ENCODE results near the gene ATP4B. TPM values are rescaled to one million over a fixed set of nuclear protein-coding genes. Genes with fewer than 3 reads are reported as not detected.

Gene ATP4B
- total and polyA plus RNA-seq, 5 donors from 2014 or later = not detected

GRCh38 chr13:113636266-113636963 lies 21.6 kb downstream of the ATP4B start:
- H3K9me3 ChIP-seq (ENCODE audit: control insufficient read depth in 2 of 2, low read length in 2 of 2) = no peaks in the 10 kb centered on the region
- no peaks in the 10 kb centered on the region for H3K27me3 Mint-ChIP-seq
- H3K4me1 ChIP-seq (ENCODE audit: control insufficient read depth, insufficient read depth, low read length, poor library complexity, severe bottlenecking) = no peaks in the 10 kb centered on the region
- no peak overlapping the region for H3K27ac Mint-ChIP-seq
- no peak overlapping the region for H3K4me3 ChIP-seq (ENCODE audit: low read depth, low read length)
- DNase-seq (no peak), ATAC-seq (ENCODE audit: low read depth in 2 of 2) (no peak)
- peaks cover 49% of the 10 kb centered on the region for H3K36me3 Mint-ChIP-seq
- no peak overlapping the region for H3K27ac ChIP-seq (ENCODE audit: insufficient read depth, low read length, poor library complexity, severe bottlenecking)
- no peak overlapping the region for H3K4me3 Mint-ChIP-seq
- no peaks in the 10 kb centered on the region for H3K27me3 ChIP-seq (ENCODE audit: control insufficient read depth, insufficient read depth, low read length)
- peaks cover 0 to 1% (median 0%) of the 10 kb centered on the region in 7 donors for H3K9me3 Mint-ChIP-seq
- H3K4me1 Mint-ChIP-seq = peaks cover 0 to 12% (median under 1%) of the 10 kb centered on the region in 4 donors
- peaks cover 66% of the 10 kb centered on the region for H3K36me3 ChIP-seq (ENCODE audit: control insufficient read depth, insufficient read depth, low read length)

GRCh38 chr13:113635709-113636108 lies 22.3 kb downstream of the ATP4B start:
- H3K27me3 Mint-ChIP-seq = no peaks in the 10 kb centered on the region
- H3K9me3 Mint-ChIP-seq = peaks cover 0 to under 1% (median 0%) of the 10 kb centered on the region in 7 donors
- peaks cover 0 to 12% (median under 1%) of the 10 kb centered on the region in 4 donors for H3K4me1 Mint-ChIP-seq
- no peaks in the 10 kb centered on the region for H3K27me3 ChIP-seq (ENCODE audit: control insufficient read depth, insufficient read depth, low read length)
- DNase-seq (no peak), ATAC-seq (ENCODE audit: low read depth in 2 of 2) (no peak)
- no peak overlapping the region for H3K4me3 Mint-ChIP-seq
- H3K36me3 ChIP-seq (ENCODE audit: control insufficient read depth, insufficient read depth, low read length) = peaks cover 69% of the 10 kb centered on the region
- no peaks in the 10 kb centered on the region for H3K4me1 ChIP-seq (ENCODE audit: control insufficient read depth, insufficient read depth, low read length, poor library complexity, severe bottlenecking)
- H3K9me3 ChIP-seq (ENCODE audit: control insufficient read depth in 2 of 2, low read length in 2 of 2) = no peaks in the 10 kb centered on the region
- peaks cover 47% of the 10 kb centered on the region for H3K36me3 Mint-ChIP-seq
- H3K27ac ChIP-seq (ENCODE audit: insufficient read depth, low read length, poor library complexity, severe bottlenecking) = no peak overlapping the region
- no peak overlapping the region for H3K4me3 ChIP-seq (ENCODE audit: low read depth, low read length)
- no peak overlapping the region for H3K27ac Mint-ChIP-seq

- Mint-ChIP-seq H3K4me1 (peaks cover 0 to 12% (median under 1%) of the 10 kb centered on the region in 4 donors), H3K36me3 (peaks cover 40% of the 10 kb centered on the region), H3K9me3 (no peaks in the 10 kb centered on the region), H3K27me3 (no peaks in the 10 kb centered on the region), H3K4me3 (no peak overlapping the region), H3K27ac (peak overlapping the region in 1 of 3 donors; percentile 58)
- no peak overlapping the region for H3K27ac ChIP-seq (ENCODE audit: insufficient read depth, low read length, poor library complexity, severe bottlenecking)
- H3K4me3 ChIP-seq (ENCODE audit: low read depth, low read length) = no peak overlapping the region
- H3K4me1 ChIP-seq (ENCODE audit: control insufficient read depth, insufficient read depth, low read length, poor library complexity, severe bottlenecking) = no peaks in the 10 kb centered on the region
- no peaks in the 10 kb centered on the region for H3K27me3 ChIP-seq (ENCODE audit: control insufficient read depth, insufficient read depth, low read length)
- H3K9me3 ChIP-seq (ENCODE audit: control insufficient read depth in 2 of 2, low read length in 2 of 2) = no peaks in the 10 kb centered on the region
- no peak for DNase-seq
- H3K36me3 ChIP-seq (ENCODE audit: control insufficient read depth, insufficient read depth, low read length) = peaks cover 65% of the 10 kb centered on the region
- no peak for ATAC-seq (ENCODE audit: low read depth in 2 of 2)
Measured at GRCh38 chr13:113635048-113635420, 23.0 kb downstream of the ATP4B start.

GRCh38 chr13:113634279-113635047 lies 23.5 kb downstream of the ATP4B start:
- Mint-ChIP-seq H3K27ac (peak overlapping the region; percentile 51 to 63 (median 58)), H3K36me3 (peaks cover 37% of the 10 kb centered on the region), H3K4me1 (peaks cover 0 to 12% (median 1%) of the 10 kb centered on the region in 4 donors), H3K9me3 (no peaks in the 10 kb centered on the region), H3K27me3 (no peaks in the 10 kb centered on the region), H3K4me3 (no peak overlapping the region)
- H3K4me1 ChIP-seq (ENCODE audit: control insufficient read depth, insufficient read depth, low read length, poor library complexity, severe bottlenecking) = no peaks in the 10 kb centered on the region
- ATAC-seq (ENCODE audit: low read depth in 2 of 2) (no peak), DNase-seq (peak in 1 of 3 donors; percentile 16)
- no peak overlapping the region for H3K27ac ChIP-seq (ENCODE audit: insufficient read depth, low read length, poor library complexity, severe bottlenecking)
- H3K4me3 ChIP-seq (ENCODE audit: low read depth, low read length) = no peak overlapping the region
- H3K9me3 ChIP-seq (ENCODE audit: control insufficient read depth in 2 of 2, low read length in 2 of 2) = no peaks in the 10 kb centered on the region
- H3K36me3 ChIP-seq (ENCODE audit: control insufficient read depth, insufficient read depth, low read length) = peaks cover 64% of the 10 kb centered on the region
- H3K27me3 ChIP-seq (ENCODE audit: control insufficient read depth, insufficient read depth, low read length) = no peaks in the 10 kb centered on the region

- H3K27me3 Mint-ChIP-seq = no peaks in the 10 kb centered on the region
- H3K4me3 Mint-ChIP-seq = no peak overlapping the region
- peaks cover 64% of the 10 kb centered on the region for H3K36me3 ChIP-seq (ENCODE audit: control insufficient read depth, insufficient read depth, low read length)
- H3K9me3 Mint-ChIP-seq = peaks cover 0 to 1% (median 0%) of the 10 kb centered on the region in 7 donors
- no peak overlapping the region for H3K27ac Mint-ChIP-seq
- peaks cover 0 to 12% (median 2%) of the 10 kb centered on the region in 4 donors for H3K4me1 Mint-ChIP-seq
- ATAC-seq (ENCODE audit: low read depth in 2 of 2) (no peak), DNase-seq (no peak)
- H3K4me1 ChIP-seq (ENCODE audit: control insufficient read depth, insufficient read depth, low read length, poor library complexity, severe bottlenecking) = no peaks in the 10 kb centered on the region
- peaks cover 34% of the 10 kb centered on the region for H3K36me3 Mint-ChIP-seq
- no peaks in the 10 kb centered on the region for H3K9me3 ChIP-seq (ENCODE audit: control insufficient read depth in 2 of 2, low read length in 2 of 2)
- no peaks in the 10 kb centered on the region for H3K27me3 ChIP-seq (ENCODE audit: control insufficient read depth, insufficient read depth, low read length)
- H3K4me3 ChIP-seq (ENCODE audit: low read depth, low read length) = no peak overlapping the region
- H3K27ac ChIP-seq (ENCODE audit: insufficient read depth, low read length, poor library complexity, severe bottlenecking) = no peak overlapping the region
Measured at GRCh38 chr13:113633485-113633873, 24.5 kb downstream of the ATP4B start.

- H3K36me3 Mint-ChIP-seq = peaks cover 30% of the 10 kb centered on the region
- no peaks in the 10 kb centered on the region for H3K27me3 Mint-ChIP-seq
- Histone ChIP-seq H3K36me3 (ENCODE audit: control insufficient read depth, insufficient read depth, low read length) (peaks cover 60% of the 10 kb centered on the region), H3K27ac (ENCODE audit: insufficient read depth, low read length, poor library complexity, severe bottlenecking) (no peak overlapping the region), H3K4me3 (ENCODE audit: low read depth, low read length) (no peak overlapping the region), H3K4me1 (ENCODE audit: control insufficient read depth, insufficient read depth, low read length, poor library complexity, severe bottlenecking) (no peaks in the 10 kb centered on the region), H3K9me3 (ENCODE audit: control insufficient read depth in 2 of 2, low read length in 2 of 2) (no peaks in the 10 kb centered on the region), H3K27me3 (ENCODE audit: control insufficient read depth, insufficient read depth, low read length) (no peaks in the 10 kb centered on the region)
- H3K9me3 Mint-ChIP-seq = peaks cover 0 to 1% (median 0%) of the 10 kb centered on the region in 7 donors
- DNase-seq = no peak
- H3K4me1 Mint-ChIP-seq = peaks cover 0 to 12% (median 2%) of the 10 kb centered on the region in 4 donors
- peak overlapping the region in 1 of 3 donors; percentile 86 for H3K27ac Mint-ChIP-seq
- no peak for ATAC-seq (ENCODE audit: low read depth in 2 of 2)
- no peak overlapping the region for H3K4me3 Mint-ChIP-seq
Measured at GRCh38 chr13:113632706-113633484, 25.1 kb downstream of the ATP4B start.

GRCh38 chr13:113631341-113632095 lies 26.5 kb downstream of the ATP4B start:
- H3K36me3 ChIP-seq (ENCODE audit: control insufficient read depth, insufficient read depth, low read length) = peaks cover 47% of the 10 kb centered on the region
- peaks cover 0 to 12% (median 2%) of the 10 kb centered on the region in 4 donors for H3K4me1 Mint-ChIP-seq
- peaks cover 19% of the 10 kb centered on the region for H3K36me3 Mint-ChIP-seq

More at GRCh38 chr13:113631341-113632095, 26.5 kb downstream of the ATP4B start:
- no peak for DNase-seq
- peak overlapping the region in 1 of 3 donors; percentile 15 for H3K27ac Mint-ChIP-seq
- H3K4me3 ChIP-seq (ENCODE audit: low read depth, low read length) = no peak overlapping the region
- H3K4me3 Mint-ChIP-seq = no peak overlapping the region
- H3K27me3 ChIP-seq (ENCODE audit: control insufficient read depth, insufficient read depth, low read length) = no peaks in the 10 kb centered on the region
- no peaks in the 10 kb centered on the region for H3K27me3 Mint-ChIP-seq
- no peaks in the 10 kb centered on the region for H3K4me1 ChIP-seq (ENCODE audit: control insufficient read depth, insufficient read depth, low read length, poor library complexity, severe bottlenecking)
- no peaks in the 10 kb centered on the region for H3K9me3 ChIP-seq (ENCODE audit: control insufficient read depth in 2 of 2, low read length in 2 of 2)
- no peak overlapping the region for H3K27ac ChIP-seq (ENCODE audit: insufficient read depth, low read length, poor library complexity, severe bottlenecking)
- no peak for ATAC-seq (ENCODE audit: low read depth in 2 of 2)
- H3K9me3 Mint-ChIP-seq = peaks cover 0 to 1% (median 0%) of the 10 kb centered on the region in 7 donors

All from CD4-positive, CD25-positive, alpha-beta regulatory T cell (primary cell).